Esophagus muscularis mucosa (tissue), 4 donors: Measurements from ENCODE around the gene ARMS2.

Experiments
- CTCF ChIP-seq, 3 experiments: fragments of 200-600 bp in 2 of 3; fragments of 450-650 bp in 1 of 3; sonication (generic) in 2 of 3; IDR thresholded peaks; one replicate each; pipeline ENCODE4 v1.5.1; 2017 to 2019; ENCODE audit warnings: antibody characterized with exemption in 3 of 3, mild to moderate bottlenecking in 2 of 3, moderate library complexity in 1 of 3
- EP300 ChIP-seq: sonication (generic); formaldehyde crosslinking; IDR thresholded peaks from one replicate; pipeline ENCODE4 v1.6.1; 2017; ENCODE audit warnings: antibody characterized with exemption
- POLR2A ChIP-seq: fragments of 450-650 bp; IDR thresholded peaks from one replicate; pipeline ENCODE4 v1.6.1; 2017; ENCODE audit warnings: antibody characterized with exemption, moderate library complexity, mild to moderate bottlenecking, low read depth
- POLR2AphosphoS5 ChIP-seq, 2 donors: sonication (generic); formaldehyde crosslinking; IDR thresholded peaks; one replicate each; pipeline ENCODE4 v1.6.1; 2017; ENCODE audit warnings: antibody characterized with exemption in 2 of 2

GRCh38 chr10:122420624-122421007, 33.8 kb upstream of the ARMS2 start:
- TF ChIP-seq CTCF (IDR thresholded peaks at IDR 0.05) (no peak), POLR2A (no peak), POLR2AphosphoS5 (IDR thresholded peaks at IDR 0.05) (no peak), EP300 (no peak)
